GM21515 (cell line): ENCODE data around the gene IL4R.
"Not testable (repeated sequence)": the region's sequence is repeated elsewhere in the genome, so short reads cannot be mapped to it uniquely, and the experiment has no call there.

Experiments used
- ATAC-seq: cut with Tn5 transposase; IDR thresholded peaks from one replicate; pipeline ENCODE4 v1.9.1; 2021; ENCODE audit not compliant: unreplicated experiment

The IL4R gene

GRCh38 chr16:27313422-27314160, at the start of gene IL4R:
Gene IL4R, plus strand, starts transcription at chr16:27313974. Its CDS starts 26,230 bp downstream, at chr16:27340204.
- ATAC-seq = peak; percentile 52

GRCh38 chr16:27264151-27264550, 49.6 kb upstream of the IL4R start:
- no peak for ATAC-seq

GRCh38 chr16:27265982-27266381, 47.8 kb upstream of the IL4R start:
- ATAC-seq = no peak

- no peak for ATAC-seq
These were observed 46.6 kb upstream of the IL4R start for GRCh38 chr16:27267037-27267677.

GRCh38 chr16:27268376-27269299, 45.1 kb upstream of the IL4R start, which contains the start of gene NSMCE1:
Gene NSMCE1, minus strand, starts transcription at chr16:27268772. Its CDS starts 11,202 bp downstream, at chr16:27257570.
- peak; percentile 95 for ATAC-seq

- no peak for ATAC-seq
These were observed 44.2 kb upstream of the IL4R start for GRCh38 chr16:27269300-27270150.

GRCh38 chr16:27270349-27270748, 43.4 kb upstream of the IL4R start:
- ATAC-seq = no peak

GRCh38 chr16:27272076-27272475, 41.7 kb upstream of the IL4R start:
- no peak for ATAC-seq

- ATAC-seq = not testable (repeated sequence)
These were observed 41.1 kb upstream of the IL4R start for GRCh38 chr16:27272697-27273096.

- no peak for ATAC-seq
These were observed 40.5 kb upstream of the IL4R start for GRCh38 chr16:27273330-27273669.

- no peak for ATAC-seq
These were observed 39.9 kb upstream of the IL4R start for GRCh38 chr16:27273670-27274423.

- not testable (repeated sequence) for ATAC-seq
These were observed 39.3 kb upstream of the IL4R start for GRCh38 chr16:27274424-27274874.

GRCh38 chr16:27275394-27275793, 38.4 kb upstream of the IL4R start:
- no peak for ATAC-seq

GRCh38 chr16:27281243-27281642, 32.5 kb upstream of the IL4R start:
- no peak for ATAC-seq

- no peak for ATAC-seq
These were observed 28.7 kb upstream of the IL4R start for GRCh38 chr16:27284865-27285675.

- ATAC-seq = no peak
These were observed 28.0 kb upstream of the IL4R start for GRCh38 chr16:27285676-27286196.

- ATAC-seq = no peak
These were observed 27.3 kb upstream of the IL4R start for GRCh38 chr16:27286451-27286850.

- ATAC-seq = no peak
These were observed 26.5 kb upstream of the IL4R start for GRCh38 chr16:27287051-27287811.
